Body of pancreas (tissue), 4 donors: ENCODE data around the gene DAB2IP.

Experiments
- POLR2A ChIP-seq, 3 donors: fragments of 450-650 bp; IDR thresholded peaks; one replicate each; pipeline ENCODE4 v1.6.1; 2016; ENCODE audit warnings: antibody characterized with exemption in 3 of 3, mild to moderate bottlenecking in 2 of 3
- TF ChIP-seq, protein P1 (sequence below), 7 experiments: fragments of 450-650 bp in 4 of 7; fragments of 200-600 bp in 3 of 7; sonication (generic) in 3 of 7; IDR thresholded peaks; one replicate each; pipeline ENCODE4 v1.5.1; 2016 to 2019; ENCODE audit warnings: antibody characterized with exemption in 7 of 7

DNA sequence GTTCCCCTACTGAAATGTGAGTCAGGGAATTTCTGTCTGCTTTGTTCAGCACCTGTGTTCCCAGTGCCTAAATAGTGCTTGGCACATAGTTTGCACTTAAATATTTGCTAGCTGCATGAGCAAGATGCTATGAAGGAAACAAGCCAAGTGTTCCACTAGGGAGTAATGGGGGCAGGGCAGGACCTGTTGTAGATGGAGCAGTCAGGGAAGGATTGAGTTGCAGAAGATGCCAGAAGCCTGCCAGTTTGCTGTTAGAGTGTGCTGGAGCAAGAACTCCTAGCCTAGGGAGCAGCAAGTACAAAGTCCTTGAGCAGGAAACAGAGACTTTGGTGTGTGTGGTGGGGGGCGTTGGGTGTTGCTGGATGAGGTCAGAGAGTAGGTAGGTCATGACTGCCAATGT is 87.5 kb downstream of the DAB2IP start:
- TF ChIP-seq, protein P1, sequence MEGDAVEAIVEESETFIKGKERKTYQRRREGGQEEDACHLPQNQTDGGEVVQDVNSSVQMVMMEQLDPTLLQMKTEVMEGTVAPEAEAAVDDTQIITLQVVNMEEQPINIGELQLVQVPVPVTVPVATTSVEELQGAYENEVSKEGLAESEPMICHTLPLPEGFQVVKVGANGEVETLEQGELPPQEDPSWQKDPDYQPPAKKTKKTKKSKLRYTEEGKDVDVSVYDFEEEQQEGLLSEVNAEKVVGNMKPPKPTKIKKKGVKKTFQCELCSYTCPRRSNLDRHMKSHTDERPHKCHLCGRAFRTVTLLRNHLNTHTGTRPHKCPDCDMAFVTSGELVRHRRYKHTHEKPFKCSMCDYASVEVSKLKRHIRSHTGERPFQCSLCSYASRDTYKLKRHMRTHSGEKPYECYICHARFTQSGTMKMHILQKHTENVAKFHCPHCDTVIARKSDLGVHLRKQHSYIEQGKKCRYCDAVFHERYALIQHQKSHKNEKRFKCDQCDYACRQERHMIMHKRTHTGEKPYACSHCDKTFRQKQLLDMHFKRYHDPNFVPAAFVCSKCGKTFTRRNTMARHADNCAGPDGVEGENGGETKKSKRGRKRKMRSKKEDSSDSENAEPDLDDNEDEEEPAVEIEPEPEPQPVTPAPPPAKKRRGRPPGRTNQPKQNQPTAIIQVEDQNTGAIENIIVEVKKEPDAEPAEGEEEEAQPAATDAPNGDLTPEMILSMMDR (IDR thresholded peaks at IDR 0.05), result no peak
- TF ChIP-seq POLR2A (IDR thresholded peaks at IDR 0.05), result no peak
